ENCODE measurements around the gene GIPR.
A peak's percentile ranks its signal among the peaks of the same experiment; 100 is the strongest.
"Not testable (repeated sequence)": the region's sequence is repeated elsewhere in the genome, so short reads cannot be mapped to it uniquely, and the experiment has no call there.

The GIPR gene

DNA sequence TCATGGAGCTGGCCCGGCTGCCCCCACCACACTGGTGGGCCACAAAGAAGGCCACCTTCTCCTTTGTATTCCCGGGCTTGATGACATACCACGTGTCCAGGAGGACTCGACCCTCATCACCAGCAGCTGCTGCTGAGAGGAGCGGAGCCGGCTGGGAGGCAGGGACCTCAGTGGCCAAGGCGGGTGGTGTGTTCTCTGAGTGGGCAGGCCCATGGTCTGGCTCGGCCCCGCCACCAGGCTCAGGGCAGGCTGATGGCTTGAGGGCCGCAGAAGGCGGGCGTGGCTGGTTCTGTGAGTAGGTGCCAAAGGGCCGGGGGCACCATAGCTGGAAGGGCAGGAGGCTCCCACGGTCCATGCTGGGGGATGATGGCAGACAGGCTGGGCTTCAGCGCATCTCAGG, 45.1 kb downstream of the GIPR start:
- Histone ChIP-seq H3K36me3 (ENCODE audit: insufficient read depth, low read length) (peaks cover 25% of the 10 kb centered on the region), H3K9me3 (ENCODE audit: low read length) (no peaks in the 10 kb centered on the region), H2AFZ (ENCODE audit: low read depth, low read length) (no peak overlapping the region), H3K4me1 (ENCODE audit: insufficient read depth, low read length) (peaks cover 15% of the 10 kb centered on the region), H3K4me3 (ENCODE audit: low read length) (no peak overlapping the region), H3K27me3 (ENCODE audit: insufficient read depth, low read length) (no peaks in the 10 kb centered on the region)

- Histone ChIP-seq H3K4me1 (ENCODE audit: insufficient read depth, low read length) (peaks cover 20% of the 10 kb centered on the region), H3K9me3 (ENCODE audit: low read length) (no peaks in the 10 kb centered on the region), H3K4me3 (ENCODE audit: low read length) (no peak overlapping the region), H2AFZ (ENCODE audit: low read depth, low read length) (no peak overlapping the region), H3K27me3 (ENCODE audit: insufficient read depth, low read length) (no peaks in the 10 kb centered on the region), H3K36me3 (ENCODE audit: insufficient read depth, low read length) (peaks cover 29% of the 10 kb centered on the region)
These were observed 47.1 kb downstream of the GIPR start for GRCh38 chr19:45715139-45715538.

- Histone ChIP-seq H3K36me3 (ENCODE audit: insufficient read depth, low read length) (peaks cover 25% of the 10 kb centered on the region), H3K4me1 (ENCODE audit: insufficient read depth, low read length) (peaks cover 20% of the 10 kb centered on the region), H3K4me3 (ENCODE audit: low read length) (peak overlapping the region; percentile 76), H3K9me3 (ENCODE audit: low read length) (no peaks in the 10 kb centered on the region), H2AFZ (ENCODE audit: low read depth, low read length) (peak overlapping the region; percentile 6), H3K27me3 (ENCODE audit: insufficient read depth, low read length) (no peaks in the 10 kb centered on the region)
These were observed 48.5 kb downstream of the GIPR start for GRCh38 chr19:45716359-45717130.

DNA sequence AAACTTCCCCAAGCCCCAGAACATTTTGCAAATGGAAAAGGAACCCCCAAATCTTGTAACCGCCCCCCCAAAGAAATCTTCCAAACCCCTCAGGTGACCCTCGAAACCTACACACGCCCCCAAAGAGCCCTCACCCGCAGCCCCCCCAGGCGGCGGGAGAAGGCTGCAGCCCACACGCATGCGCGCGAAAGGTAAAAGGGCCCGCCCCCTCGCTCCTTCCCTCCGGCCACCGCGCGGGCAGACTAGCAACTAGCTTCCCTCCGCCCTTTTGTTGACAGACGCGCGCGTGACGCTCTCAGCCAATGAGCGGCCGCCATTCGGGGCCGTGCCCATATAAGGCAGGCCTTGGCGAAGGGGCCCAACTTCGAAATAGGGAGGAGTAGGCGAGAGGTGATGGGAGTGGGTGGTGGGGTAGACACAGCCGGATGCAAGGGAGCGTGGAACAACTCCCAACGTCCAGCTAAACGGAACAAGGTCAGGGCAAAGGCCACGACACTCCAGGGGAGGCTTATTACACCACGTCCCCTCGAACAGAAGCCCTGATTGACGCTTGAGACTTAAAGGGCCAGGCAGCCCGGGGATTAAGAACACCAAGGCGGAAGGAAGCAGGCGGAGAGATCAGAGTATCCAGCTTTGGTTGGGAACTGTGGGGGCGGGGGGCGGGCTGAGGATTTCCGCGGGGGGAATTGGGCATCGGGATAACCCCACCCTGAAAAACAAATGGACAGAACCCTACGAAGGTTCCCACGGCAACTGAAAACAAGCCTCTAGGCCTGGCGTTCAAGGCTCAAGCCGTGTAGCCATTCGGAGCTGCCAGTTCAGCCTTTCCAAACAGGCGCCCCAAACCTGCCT, 49.3 kb downstream of the GIPR start:
- Histone ChIP-seq H3K4me1 (ENCODE audit: insufficient read depth, low read length) (peaks cover 20% of the 10 kb centered on the region), H3K9me3 (ENCODE audit: low read length) (no peaks in the 10 kb centered on the region), H3K36me3 (ENCODE audit: insufficient read depth, low read length) (peaks cover 17% of the 10 kb centered on the region), H3K4me3 (ENCODE audit: low read length) (peak overlapping the region; percentile 76), H3K27me3 (ENCODE audit: insufficient read depth, low read length) (no peaks in the 10 kb centered on the region), H2AFZ (ENCODE audit: low read depth, low read length) (peak overlapping the region; percentile 6)

- H2AFZ ChIP-seq (ENCODE audit: low read depth, low read length) = no peak overlapping the region
- peak overlapping the region; percentile 42 for H3K4me3 ChIP-seq (ENCODE audit: low read length)
- peaks cover 15% of the 10 kb centered on the region for H3K36me3 ChIP-seq (ENCODE audit: insufficient read depth, low read length)
- H3K9me3 ChIP-seq (ENCODE audit: low read length) = no peaks in the 10 kb centered on the region
- no peaks in the 10 kb centered on the region for H3K27me3 ChIP-seq (ENCODE audit: insufficient read depth, low read length)
- peaks cover 20% of the 10 kb centered on the region for H3K4me1 ChIP-seq (ENCODE audit: insufficient read depth, low read length)
These were observed 50.1 kb downstream of the GIPR start for GRCh38 chr19:45717983-45718650.

GRCh38 chr19:45720065-45720464, 52.0 kb downstream of the GIPR start:
- peaks cover 12% of the 10 kb centered on the region for H3K36me3 ChIP-seq (ENCODE audit: insufficient read depth, low read length)
- peaks cover 20% of the 10 kb centered on the region for H3K4me1 ChIP-seq (ENCODE audit: insufficient read depth, low read length)
- not testable (repeated sequence) for H2AFZ ChIP-seq (ENCODE audit: low read depth, low read length); H3K4me3 ChIP-seq (ENCODE audit: low read length); H3K9me3 ChIP-seq (ENCODE audit: low read length); H3K27me3 ChIP-seq (ENCODE audit: insufficient read depth, low read length)

GRCh38 chr19:45728683-45729082, 60.7 kb downstream of the GIPR start:
- H2AFZ ChIP-seq (ENCODE audit: low read depth, low read length); H3K4me1 ChIP-seq (ENCODE audit: insufficient read depth, low read length); H3K4me3 ChIP-seq (ENCODE audit: low read length); H3K36me3 ChIP-seq (ENCODE audit: insufficient read depth, low read length); H3K27me3 ChIP-seq (ENCODE audit: insufficient read depth, low read length); H3K9me3 ChIP-seq (ENCODE audit: low read length): not testable (repeated sequence)

DNA sequence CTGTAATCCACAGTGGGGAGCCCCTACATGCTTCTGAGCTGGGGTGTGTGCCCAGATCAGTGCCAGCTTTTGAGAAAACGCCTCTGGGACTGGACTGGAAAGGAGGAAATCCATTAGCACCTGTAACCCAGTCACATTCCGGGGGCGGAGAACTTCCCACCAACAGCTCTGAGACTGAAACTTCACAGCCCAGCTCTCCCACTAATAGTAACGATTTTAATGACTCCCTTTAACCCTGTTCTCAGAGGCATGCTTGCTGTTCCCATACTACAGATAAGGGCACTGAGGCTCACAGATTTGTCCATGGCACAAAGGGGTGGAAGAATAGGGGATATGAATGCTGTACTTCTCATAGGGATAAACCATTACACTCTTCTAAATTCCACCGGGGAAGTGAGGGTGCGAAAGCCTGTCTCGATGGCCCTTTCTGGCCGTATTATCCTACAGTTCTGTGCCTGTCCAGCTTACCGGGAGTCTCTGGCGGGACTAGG, 61.8 kb downstream of the GIPR start:
- Histone ChIP-seq H2AFZ (ENCODE audit: low read depth, low read length) (peak overlapping the region; percentile 2), H3K4me1 (ENCODE audit: insufficient read depth, low read length) (peaks cover 7% of the 10 kb centered on the region), H3K9me3 (ENCODE audit: low read length) (no peaks in the 10 kb centered on the region), H3K4me3 (ENCODE audit: low read length) (peak overlapping the region; percentile 52), H3K36me3 (ENCODE audit: insufficient read depth, low read length) (no peaks in the 10 kb centered on the region), H3K27me3 (ENCODE audit: insufficient read depth, low read length) (no peaks in the 10 kb centered on the region)

GRCh38 chr19:45730368-45731288, 62.6 kb downstream of the GIPR start, which contains the start of gene FBXO46:
Gene FBXO46 (minus strand): TSS chr19:45730896. CDS start chr19:45713495, 17,401 bp downstream.
- H3K27me3 ChIP-seq (ENCODE audit: insufficient read depth, low read length) = no peaks in the 10 kb centered on the region
- peak within 1 kb of the TSS; percentile 59 for H2AFZ ChIP-seq (ENCODE audit: low read depth, low read length)
- no peaks in the 10 kb centered on the region for H3K9me3 ChIP-seq (ENCODE audit: low read length)
- H3K4me3 ChIP-seq (ENCODE audit: low read length) = peak within 1 kb of the TSS; percentile 52
- H3K4me1 ChIP-seq (ENCODE audit: insufficient read depth, low read length) = peaks cover 7% of the 10 kb centered on the region
- H3K36me3 ChIP-seq (ENCODE audit: insufficient read depth, low read length) = no peaks in the 10 kb centered on the region

Data from neuron (in vitro differentiated cells).